Colonic mucosa (tissue), 4 donors: ENCODE results near the gene CAMTA1. TPM values are rescaled to one million over a fixed set of nuclear protein-coding genes. Genes with fewer than 3 reads are reported as not detected.
"Not testable (repeated sequence)": the region's sequence is repeated elsewhere in the genome, so short reads cannot be mapped to it uniquely, and the experiment has no call there.

Source experiments
- DNase-seq: peaks from one replicate; pipeline ENCODE4 v3.0.0-alpha.2; 2020
- H3K27ac ChIP-seq: fragments of 200-600 bp; one replicate; pipeline ENCODE4 v1.8.0; 2021
- H3K27me3 ChIP-seq: fragments of 200-600 bp; one replicate; pipeline ENCODE4 v1.8.0; 2021
- H3K36me3 ChIP-seq: fragments of 200-600 bp; one replicate; pipeline ENCODE4 v1.8.0; 2021
- H3K4me1 ChIP-seq: fragments of 200-600 bp; one replicate; pipeline ENCODE4 v1.8.0; 2021; ENCODE audit warnings: mild to moderate bottlenecking
- H3K4me3 ChIP-seq: fragments of 200-600 bp; one replicate; pipeline ENCODE4 v1.8.0; 2021
- H3K9ac ChIP-seq, 2 donors: one replicate each; pipeline ENCODE4 v1.7.0; 2013; ENCODE audit warnings: control low read depth in 2 of 2, low read depth in 2 of 2, low read length in 2 of 2
- H3K9me3 ChIP-seq: fragments of 200-600 bp; one replicate; pipeline ENCODE4 v1.8.0; 2021
- intact Hi-C: fragments of 100-400 bp; cut with DNase I; formaldehyde crosslinking; loops from one replicate; pipeline ENCODE4 v1.14.1; 2022
- total RNA-seq, 2 donors: library from RNA; stranded (reverse); fragmentation: NEBNext Ultra II Directional in 1 of 2; extraction: Animal tissue kit (Norgen Biotek cat#: 25700) in 1 of 2; gene quantifications; one replicate each; pipeline ENCODE4 v1.2.1, GENCODE V29; 2021
- TF ChIP-seq, protein P1 (sequence below): fragments of 200-600 bp; IDR thresholded peaks from one replicate; pipeline ENCODE4 v1.8.0; 2022; ENCODE audit warnings: antibody characterized with exemption, mild to moderate bottlenecking
- donor health status: healthy.
- donor health status: DM: no; HTN: no; CAD: no.
- donor health status: DM: no; HTN: no; CAD: no.

Gene CAMTA1
- total RNA-seq, 2 donors from 2014 or later: 76.8 to 92.8 TPM

DNA sequence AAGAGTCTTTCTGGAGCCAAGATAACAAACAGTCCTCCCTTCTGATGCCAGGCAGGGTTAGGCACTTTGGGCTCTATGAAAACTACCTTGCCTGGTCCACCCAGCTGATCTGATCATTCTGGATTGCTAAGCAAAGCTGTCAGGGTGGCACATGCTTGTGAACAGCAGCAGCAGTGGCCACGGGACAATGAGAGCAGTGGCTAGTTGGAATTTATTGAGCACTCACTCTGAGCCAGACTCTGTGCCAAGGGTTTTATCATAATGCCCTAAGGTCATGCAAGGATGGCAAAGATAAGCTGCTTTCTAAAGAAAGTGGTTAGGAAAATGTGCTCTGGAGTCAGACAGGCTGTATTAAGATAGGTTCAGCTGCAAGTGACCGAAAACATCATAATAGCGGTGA, 595.5 kb downstream of the CAMTA1 start:
- intact Hi-C loops: no loop called here
- Histone ChIP-seq H3K9me3 (no peaks in the 10 kb centered on the region), H3K4me1 (no peaks in the 10 kb centered on the region), H3K4me3 (no peak overlapping the region), H3K36me3 (no peaks in the 10 kb centered on the region), H3K9ac (no peak overlapping the region), H3K27me3 (no peaks in the 10 kb centered on the region), H3K27ac (no peak overlapping the region)
- DNase-seq: peak; percentile 6
- TF ChIP-seq, protein P1, sequence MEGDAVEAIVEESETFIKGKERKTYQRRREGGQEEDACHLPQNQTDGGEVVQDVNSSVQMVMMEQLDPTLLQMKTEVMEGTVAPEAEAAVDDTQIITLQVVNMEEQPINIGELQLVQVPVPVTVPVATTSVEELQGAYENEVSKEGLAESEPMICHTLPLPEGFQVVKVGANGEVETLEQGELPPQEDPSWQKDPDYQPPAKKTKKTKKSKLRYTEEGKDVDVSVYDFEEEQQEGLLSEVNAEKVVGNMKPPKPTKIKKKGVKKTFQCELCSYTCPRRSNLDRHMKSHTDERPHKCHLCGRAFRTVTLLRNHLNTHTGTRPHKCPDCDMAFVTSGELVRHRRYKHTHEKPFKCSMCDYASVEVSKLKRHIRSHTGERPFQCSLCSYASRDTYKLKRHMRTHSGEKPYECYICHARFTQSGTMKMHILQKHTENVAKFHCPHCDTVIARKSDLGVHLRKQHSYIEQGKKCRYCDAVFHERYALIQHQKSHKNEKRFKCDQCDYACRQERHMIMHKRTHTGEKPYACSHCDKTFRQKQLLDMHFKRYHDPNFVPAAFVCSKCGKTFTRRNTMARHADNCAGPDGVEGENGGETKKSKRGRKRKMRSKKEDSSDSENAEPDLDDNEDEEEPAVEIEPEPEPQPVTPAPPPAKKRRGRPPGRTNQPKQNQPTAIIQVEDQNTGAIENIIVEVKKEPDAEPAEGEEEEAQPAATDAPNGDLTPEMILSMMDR: no peak

DNA sequence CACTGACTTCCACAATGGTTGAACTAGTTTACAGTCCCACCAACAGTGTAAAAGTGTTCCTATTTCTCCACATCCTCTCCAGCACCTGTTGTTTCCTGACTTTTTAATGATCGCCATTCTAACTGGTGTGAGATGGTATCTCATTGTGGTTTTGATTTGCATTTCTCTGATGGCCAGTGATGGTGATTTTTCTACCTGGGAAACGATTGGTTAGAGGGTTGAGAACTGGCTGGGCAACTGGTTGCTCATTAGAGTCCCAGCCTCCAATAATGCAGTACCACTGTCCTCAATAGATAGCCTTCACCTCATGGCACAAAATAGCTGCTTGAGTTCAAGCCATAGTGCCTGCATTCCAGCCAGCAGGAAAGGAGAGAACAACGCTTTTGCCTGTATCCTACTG, 596.5 kb downstream of the CAMTA1 start:
- H3K27ac ChIP-seq, H3K27me3 ChIP-seq, H3K36me3 ChIP-seq, H3K4me3 ChIP-seq, DNase-seq, H3K4me1 ChIP-seq, intact Hi-C loops, H3K9ac ChIP-seq, H3K9me3 ChIP-seq: not testable (repeated sequence)

DNA sequence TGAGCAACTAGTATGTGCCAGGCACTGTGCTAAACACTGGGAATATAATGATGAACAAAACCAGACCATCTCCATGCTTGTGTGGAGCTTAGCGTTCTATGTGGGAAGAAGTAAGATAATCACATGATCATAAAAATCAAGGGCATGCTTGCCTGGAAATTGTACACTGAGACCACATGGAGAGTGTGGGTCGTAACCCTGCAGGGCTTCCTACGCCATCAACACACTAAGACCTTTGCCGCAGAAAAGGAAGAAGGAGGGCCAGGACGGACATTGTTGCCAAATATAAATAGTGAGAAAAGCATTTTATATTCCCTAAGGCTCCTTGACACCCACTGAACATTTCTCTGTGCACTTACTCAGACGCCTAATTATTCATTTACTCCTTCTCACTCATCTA, 597.7 kb downstream of the CAMTA1 start:
- H3K9me3 ChIP-seq: no peaks in the 10 kb centered on the region
- TF ChIP-seq, protein P1: no peak
- H3K27me3 ChIP-seq: no peaks in the 10 kb centered on the region
- H3K27ac ChIP-seq: no peak overlapping the region
- H3K9ac ChIP-seq: no peak overlapping the region
- no peaks in the 10 kb centered on the region for H3K4me1 ChIP-seq
- no peaks in the 10 kb centered on the region for H3K36me3 ChIP-seq
- peak; percentile 2 for DNase-seq
- intact Hi-C loops: no loop called here
- no peak overlapping the region for H3K4me3 ChIP-seq

DNA sequence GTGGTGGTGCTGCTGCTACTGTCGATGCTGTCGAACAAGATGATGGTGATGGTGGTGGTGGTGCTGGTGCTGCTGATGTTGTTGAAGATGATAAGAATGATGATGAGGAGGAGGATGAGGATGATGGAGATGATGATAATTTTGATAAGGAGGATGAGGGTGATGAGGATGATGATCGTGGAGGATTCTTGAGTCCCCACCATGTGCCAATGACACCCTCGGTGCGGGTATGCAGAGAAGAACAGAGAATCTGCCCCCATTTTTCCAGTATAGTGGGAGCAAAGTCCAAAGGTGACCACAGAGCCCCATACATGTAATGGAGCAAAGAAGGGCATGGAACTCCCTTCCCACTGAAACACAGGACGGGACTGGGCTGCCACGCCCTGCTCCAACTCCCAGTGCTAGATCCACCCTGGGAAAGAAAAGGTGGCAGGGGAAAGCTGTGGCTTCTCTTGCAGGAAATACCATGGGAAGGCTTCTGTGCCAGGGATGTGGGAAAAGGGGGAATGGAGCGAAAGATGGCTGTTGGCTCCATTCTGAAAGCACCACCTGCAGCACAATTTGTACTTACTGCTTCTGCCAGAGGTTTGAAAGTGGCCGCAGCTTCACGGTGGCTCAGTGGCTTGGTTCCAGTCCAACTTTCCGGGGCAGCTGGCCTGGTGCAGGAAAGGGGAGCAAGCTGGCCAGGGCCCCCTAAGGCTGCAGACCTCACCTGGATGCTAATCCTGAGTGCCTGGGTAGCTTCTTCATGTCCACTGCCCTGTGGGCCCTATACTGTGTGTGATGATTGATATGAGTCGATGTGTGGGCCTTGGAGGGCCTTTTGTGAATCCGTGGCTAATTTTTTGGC, 598.6 kb downstream of the CAMTA1 start:
- Histone ChIP-seq H3K9me3 (no peaks in the 10 kb centered on the region), H3K27ac (no peak overlapping the region), H3K27me3 (no peaks in the 10 kb centered on the region), H3K4me3 (no peak overlapping the region), H3K4me1 (no peaks in the 10 kb centered on the region), H3K9ac (no peak overlapping the region), H3K36me3 (no peaks in the 10 kb centered on the region)
- DNase-seq: peak; percentile 9
- intact Hi-C loops: no loop called here
- TF ChIP-seq, protein P1: no peak

DNA sequence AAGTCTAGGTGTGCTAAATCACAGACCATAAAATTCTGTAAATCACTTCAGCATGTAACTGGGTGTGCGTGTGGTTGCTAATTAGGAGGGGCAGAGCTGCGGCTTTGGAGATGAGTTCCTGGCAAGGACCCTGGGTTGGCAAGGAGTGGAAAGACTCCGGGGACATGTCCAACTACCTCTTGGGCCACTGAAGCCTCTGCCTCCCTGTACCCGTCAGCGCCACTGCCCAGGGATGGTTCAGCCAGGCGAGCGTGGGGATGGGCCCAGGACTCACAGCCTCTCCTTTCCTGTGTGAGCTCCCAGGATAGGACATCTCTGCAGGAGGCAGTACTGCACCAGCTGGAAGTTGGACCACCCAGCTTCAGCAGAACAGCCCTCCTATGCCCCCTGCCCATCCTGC, 599.4 kb downstream of the CAMTA1 start:
- Histone ChIP-seq H3K36me3 (no peaks in the 10 kb centered on the region), H3K9me3 (no peaks in the 10 kb centered on the region), H3K4me3 (no peak overlapping the region), H3K27me3 (no peaks in the 10 kb centered on the region), H3K27ac (no peak overlapping the region), H3K9ac (no peak overlapping the region), H3K4me1 (no peaks in the 10 kb centered on the region)
- peak; percentile 7 for DNase-seq
- intact Hi-C loops: no loop called here
- TF ChIP-seq, protein P1: no peak

DNA sequence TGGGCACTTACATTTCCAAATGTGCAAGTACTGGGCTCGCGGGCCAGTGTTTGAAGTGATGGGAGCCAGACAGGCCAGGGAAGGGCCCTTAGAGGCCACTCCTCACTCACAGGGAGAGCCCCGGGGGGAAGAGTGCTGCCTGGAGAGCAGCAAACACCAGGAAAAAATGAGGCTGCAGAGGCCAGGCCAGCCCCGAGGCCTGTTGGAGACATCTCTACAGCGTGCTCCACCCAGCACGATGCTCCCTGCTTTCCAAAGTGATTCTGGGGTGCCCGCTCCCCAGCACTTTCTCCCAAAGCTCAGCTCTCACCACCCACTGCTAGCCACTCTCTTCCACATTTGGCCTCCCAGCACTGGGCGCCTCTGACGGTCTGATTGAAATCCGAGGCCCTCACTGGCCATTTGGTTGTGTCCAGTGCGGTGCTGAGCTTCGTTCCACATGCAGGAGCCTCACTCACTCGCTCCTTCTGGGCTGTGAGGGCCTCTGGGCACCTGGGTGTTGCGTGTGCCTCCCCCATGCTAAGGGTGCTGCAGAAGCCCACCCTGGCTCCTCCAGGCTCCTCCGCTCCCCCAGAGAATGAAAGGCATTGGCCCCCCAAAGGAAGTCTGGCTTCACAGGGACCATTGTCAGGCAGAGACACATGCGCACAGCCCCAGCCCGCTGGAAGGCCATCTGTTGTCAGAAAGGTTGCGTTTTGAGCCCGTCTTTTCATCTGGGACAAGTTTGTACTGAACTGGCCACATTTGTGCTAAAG, 600.4 kb downstream of the CAMTA1 start:
- DNase-seq: peak; percentile 12
- H3K36me3 ChIP-seq: no peaks in the 10 kb centered on the region
- no peak overlapping the region for H3K9ac ChIP-seq
- no peaks in the 10 kb centered on the region for H3K4me1 ChIP-seq
- H3K4me3 ChIP-seq: no peak overlapping the region
- TF ChIP-seq, protein P1: no peak
- no peaks in the 10 kb centered on the region for H3K27me3 ChIP-seq
- no peaks in the 10 kb centered on the region for H3K9me3 ChIP-seq
- intact Hi-C loops: no loop called here
- H3K27ac ChIP-seq: no peak overlapping the region
